GM12892 (cell line): ENCODE data around the gene PHLDB3.

Experiments
- DNase-seq: peaks from one replicate; pipeline ENCODE4 v3.0.0; 2011; ENCODE audit not compliant: insufficient read length
- FAIRE-seq: peaks from 2 replicates; lab custom pipeline; 2011; peaks lifted over from hg19 to GRCh38; lab: Jason Lieb, UNC
- POLR2A ChIP-seq: IDR thresholded peaks from 2 replicates; pipeline ENCODE4 v1.6.1; 2011; ENCODE audit warnings: low read depth, low read length, control low read depth
- POLR2AphosphoS5 ChIP-seq: IDR thresholded peaks from 2 replicates; pipeline ENCODE4 v1.6.1; 2011; ENCODE audit warnings: low read depth, low read length, control low read depth
- TAF1 ChIP-seq: IDR thresholded peaks from 2 replicates; pipeline ENCODE4 v1.6.1; 2011; ENCODE audit warnings: low read depth, mild to moderate bottlenecking, control low read depth, low read length, borderline replicate concordance

The PHLDB3 gene

GRCh38 chr19:43429395-43429794 is 75.2 kb downstream of the PHLDB3 start:
- FAIRE-seq: no peak
- TF ChIP-seq POLR2AphosphoS5 (no peak), POLR2A (no peak), TAF1 (no peak)

GRCh38 chr19:43425567-43426392 is 78.8 kb downstream of the PHLDB3 start:
- FAIRE-seq: no peak

More at GRCh38 chr19:43429395-43429794, 75.2 kb downstream of the PHLDB3 start:
- no peak for DNase-seq

More at GRCh38 chr19:43425567-43426392, 78.8 kb downstream of the PHLDB3 start:
- no peak for DNase-seq
- no peak for TF ChIP-seq POLR2AphosphoS5
- TF ChIP-seq TAF1: no peak
